Stimulated activated naive B cell treated with anti-CD40 and anti-IgM and Interleukin-4, amounts not matched to agents 10 μg/mL and 1 μg/mL and 100 μg/mL, for 72 hours (primary cell): Measurements from ENCODE around the gene REELD1.

Experiments
- ATAC-seq, 2 donors: fragments of 150-1000 bp; cut with Tn5 transposase; replicated peaks; 2 replicates each; pipeline ENCODE4 v1.10.0; 2021; ENCODE audit warnings: moderate library complexity in 1 of 2
- DNase-seq: peaks from one replicate; pipeline ENCODE4 v3.0.0; 2021
- H3K27ac Mint-ChIP-seq: one replicate; pipeline ENCODE4 v1.8.0; 2022; ENCODE audit warnings: mild to moderate bottlenecking, mixed read lengths
- H3K27me3 Mint-ChIP-seq, 2 donors: one replicate each; pipeline ENCODE4 v1.8.0; 2022; ENCODE audit warnings: mixed read lengths in 2 of 2
- H3K36me3 Mint-ChIP-seq, 2 donors: one replicate each; pipeline ENCODE4 v1.8.0; 2022; ENCODE audit warnings: mixed read lengths in 2 of 2, mild to moderate bottlenecking in 1 of 2
- H3K4me1 Mint-ChIP-seq, 2 donors: one replicate each; pipeline ENCODE4 v1.8.0; 2022; ENCODE audit warnings: mixed read lengths in 2 of 2, mild to moderate bottlenecking in 1 of 2
- H3K4me3 Mint-ChIP-seq, 2 donors: one replicate each; pipeline ENCODE4 v1.8.0; 2022; ENCODE audit warnings: mild to moderate bottlenecking in 2 of 2, mixed read lengths in 2 of 2, moderate library complexity in 1 of 2
- H3K9me3 Mint-ChIP-seq, 2 donors: one replicate each; pipeline ENCODE4 v1.8.0; 2022; ENCODE audit warnings: mixed read lengths in 2 of 2, mild to moderate bottlenecking in 1 of 2

REELD1 gene

DNA sequence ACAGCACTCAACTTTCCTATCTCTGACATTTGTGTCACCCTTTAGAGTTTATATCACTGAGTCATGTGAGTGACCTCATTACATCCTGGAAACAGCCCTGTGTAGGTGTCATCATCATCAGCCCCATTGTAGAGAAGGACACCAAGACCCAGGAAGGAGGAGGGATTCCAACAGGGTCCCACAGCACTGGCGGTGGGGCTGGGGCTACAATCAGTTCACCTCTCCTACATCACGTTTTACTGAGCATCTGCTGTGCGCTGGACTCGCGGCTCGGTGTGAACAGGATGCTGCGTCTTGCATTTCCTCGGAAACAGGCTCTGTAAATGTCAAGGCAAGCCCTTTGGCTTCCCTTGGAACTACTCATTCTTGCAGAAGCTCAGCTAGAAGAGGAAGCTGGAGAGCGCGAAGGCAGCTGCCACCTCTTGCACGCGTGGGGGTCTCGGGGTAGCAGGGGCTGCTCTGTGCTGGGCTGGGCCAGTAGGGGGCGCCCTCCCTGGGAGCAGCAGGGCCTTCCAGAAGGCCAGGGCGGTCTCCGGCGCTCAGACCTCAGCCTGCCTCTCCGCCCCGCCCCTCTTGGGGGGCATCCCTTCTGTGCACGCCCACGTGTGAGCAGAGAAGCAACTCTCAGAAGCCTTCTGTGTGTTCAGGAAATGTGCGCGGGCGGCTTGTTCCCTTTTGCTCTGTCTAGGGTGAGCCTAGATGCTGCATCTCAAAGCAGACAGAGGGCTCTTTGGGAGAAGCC is 29.0 kb downstream of the REELD1 start:
- no peaks in the 10 kb centered on the region for H3K9me3 Mint-ChIP-seq
- peak overlapping the region; percentile 7 for H3K27ac Mint-ChIP-seq
- ATAC-seq (peak; percentile 82 to 87), DNase-seq (peak; percentile 76)
- no peaks in the 10 kb centered on the region for H3K36me3 Mint-ChIP-seq
- H3K4me1 Mint-ChIP-seq = peaks cover 18 to 30% of the 10 kb centered on the region in 2 donors
- peaks cover 7 to 12% of the 10 kb centered on the region in 2 donors for H3K27me3 Mint-ChIP-seq
- peak overlapping the region; percentile 41 to 66 for H3K4me3 Mint-ChIP-seq

DNA sequence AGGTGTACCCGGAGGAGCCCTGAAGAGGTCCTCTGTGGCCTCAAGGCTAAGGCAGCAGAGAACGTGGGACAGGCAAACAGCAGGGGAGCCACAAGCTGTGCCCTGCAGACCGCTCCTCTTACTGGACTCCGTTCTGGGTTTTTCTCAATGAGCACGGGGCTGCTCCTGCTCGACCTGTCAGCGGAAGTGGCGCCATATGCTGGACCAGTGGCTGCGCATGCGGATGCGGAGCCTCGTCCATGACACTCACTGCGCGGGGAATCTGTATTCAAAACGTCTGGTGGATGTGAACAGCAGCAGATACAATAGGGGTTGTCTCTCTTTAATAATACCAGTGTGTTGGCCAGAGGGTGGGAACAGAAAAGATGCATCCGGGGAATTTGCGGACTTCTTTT is 29.5 kb downstream of the REELD1 start:
- H3K4me3 Mint-ChIP-seq = peak overlapping the region; percentile 41 to 66
- H3K36me3 Mint-ChIP-seq = no peaks in the 10 kb centered on the region
- DNase-seq (no peak), ATAC-seq (no peak)
- H3K4me1 Mint-ChIP-seq = peaks cover 18 to 30% of the 10 kb centered on the region in 2 donors
- H3K9me3 Mint-ChIP-seq = no peaks in the 10 kb centered on the region
- peaks cover 7 to 12% of the 10 kb centered on the region in 2 donors for H3K27me3 Mint-ChIP-seq
- no peak overlapping the region for H3K27ac Mint-ChIP-seq

DNA sequence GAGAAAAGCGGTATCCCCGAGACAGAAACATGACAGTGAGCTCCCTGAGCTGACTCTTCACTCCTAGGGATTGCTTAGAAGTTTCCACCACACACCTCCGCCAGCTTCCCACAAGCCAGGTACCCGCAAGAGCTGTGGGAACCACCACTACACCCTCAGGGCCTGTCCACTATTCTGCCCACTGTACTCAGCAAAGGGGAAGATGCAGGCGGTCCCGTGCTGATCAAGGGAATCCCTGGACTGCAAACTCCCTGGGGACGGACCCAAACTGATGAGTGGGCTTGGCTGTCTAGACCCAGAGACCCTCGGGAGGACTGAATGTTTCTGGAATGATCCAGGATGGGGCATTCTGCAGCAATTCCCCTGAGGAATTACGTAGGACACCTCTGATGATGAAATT is 30.2 kb downstream of the REELD1 start:
- Mint-ChIP-seq H3K36me3 (no peaks in the 10 kb centered on the region), H3K27ac (no peak overlapping the region), H3K4me1 (peaks cover 18 to 30% of the 10 kb centered on the region in 2 donors), H3K9me3 (no peaks in the 10 kb centered on the region), H3K4me3 (peak overlapping the region in 1 of 2 donors; percentile 26), H3K27me3 (peaks cover 7 to 12% of the 10 kb centered on the region in 2 donors)
- DNase-seq (no peak), ATAC-seq (no peak)

DNA sequence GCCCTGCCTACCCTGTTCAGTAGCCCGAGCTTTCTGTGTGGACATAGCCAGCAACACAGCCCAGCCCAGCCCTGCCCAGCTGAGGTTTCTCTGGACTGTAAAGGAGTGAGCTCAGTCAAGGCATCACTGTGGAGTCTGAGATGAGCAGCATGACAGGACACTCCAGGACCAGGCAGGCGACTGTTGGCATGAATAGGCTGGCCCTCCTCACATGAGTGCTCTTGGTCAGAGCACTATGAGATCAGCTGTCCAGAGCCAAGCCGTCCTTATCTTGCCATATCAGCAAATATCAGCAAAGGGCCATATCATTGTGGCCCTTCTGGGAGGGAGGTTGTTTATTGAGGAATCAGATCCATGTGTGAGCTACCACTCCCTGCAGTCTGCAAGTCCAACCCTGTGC is 30.9 kb downstream of the REELD1 start:
- Mint-ChIP-seq H3K4me3 (no peak overlapping the region), H3K27me3 (peaks cover 7 to 12% of the 10 kb centered on the region in 2 donors), H3K9me3 (no peaks in the 10 kb centered on the region), H3K27ac (no peak overlapping the region), H3K4me1 (peaks cover 18 to 30% of the 10 kb centered on the region in 2 donors), H3K36me3 (no peaks in the 10 kb centered on the region)
- DNase-seq (no peak), ATAC-seq (no peak)

DNA sequence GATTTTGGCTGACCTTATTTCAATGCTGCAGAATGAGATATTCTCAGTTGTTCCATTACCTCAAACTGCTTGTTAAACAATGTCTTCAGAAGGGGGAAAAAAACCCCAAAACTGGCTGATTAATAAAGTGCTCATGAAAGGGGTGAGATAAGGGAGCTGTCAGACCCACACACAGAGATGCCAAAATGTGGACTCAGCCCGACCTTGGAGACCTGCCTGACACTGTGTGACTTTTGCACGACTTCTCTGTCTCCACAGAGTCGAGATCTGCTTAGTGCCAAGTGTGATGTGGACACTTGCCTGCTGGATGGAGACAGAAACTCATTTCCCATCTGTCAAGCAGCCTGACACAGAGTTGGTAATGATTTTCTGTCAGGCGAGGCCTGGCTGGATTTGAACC is 31.5 kb downstream of the REELD1 start:
- no peak overlapping the region for H3K4me3 Mint-ChIP-seq
- H3K36me3 Mint-ChIP-seq = no peaks in the 10 kb centered on the region
- peaks cover 7 to 12% of the 10 kb centered on the region in 2 donors for H3K27me3 Mint-ChIP-seq
- DNase-seq (no peak), ATAC-seq (no peak)
- no peak overlapping the region for H3K27ac Mint-ChIP-seq
- H3K9me3 Mint-ChIP-seq = no peaks in the 10 kb centered on the region
- peaks cover 18 to 30% of the 10 kb centered on the region in 2 donors for H3K4me1 Mint-ChIP-seq

DNA sequence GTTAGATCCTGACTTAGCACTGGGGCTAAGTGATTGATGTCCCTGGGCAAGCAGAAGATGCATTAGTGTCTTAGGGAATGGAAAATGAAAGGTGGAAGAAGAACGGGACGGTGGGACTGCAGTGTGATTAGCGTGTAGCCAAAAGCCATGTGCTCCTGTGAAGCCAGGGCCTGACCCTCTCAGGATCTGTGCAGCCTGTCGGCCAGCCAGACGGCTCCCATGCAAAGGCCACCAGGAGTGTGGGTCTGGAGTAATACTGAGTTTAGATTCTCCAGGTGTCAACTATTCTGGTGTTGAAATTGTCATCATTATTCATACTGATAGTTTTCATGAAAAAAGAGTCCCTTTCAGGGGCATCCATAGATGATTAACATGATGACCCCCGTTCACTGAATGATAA is 32.0 kb downstream of the REELD1 start:
- Mint-ChIP-seq H3K9me3 (no peaks in the 10 kb centered on the region), H3K27me3 (peaks cover 7 to 12% of the 10 kb centered on the region in 2 donors), H3K27ac (no peak overlapping the region), H3K4me1 (peaks cover 18 to 30% of the 10 kb centered on the region in 2 donors), H3K36me3 (no peaks in the 10 kb centered on the region), H3K4me3 (no peak overlapping the region)
- DNase-seq (no peak), ATAC-seq (no peak)

DNA sequence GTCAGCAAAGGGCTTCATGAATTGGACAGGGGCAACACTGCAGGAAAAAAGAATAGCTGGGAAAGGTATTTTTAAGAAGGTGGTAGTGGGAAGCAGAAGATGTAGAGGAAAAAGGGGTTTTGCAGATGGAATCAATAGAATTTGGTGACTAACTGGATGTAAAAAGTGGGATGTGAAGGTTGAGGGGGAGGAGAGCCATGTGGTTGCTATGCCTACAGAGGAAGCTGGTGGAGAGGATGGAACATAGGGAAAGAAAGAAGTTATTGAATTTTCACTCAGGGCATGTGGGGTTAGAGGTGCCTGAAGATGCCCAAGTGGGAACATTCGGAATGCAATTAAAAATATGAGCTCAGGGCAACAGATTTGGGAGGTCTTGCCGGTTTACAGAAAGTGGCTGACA is 33.0 kb downstream of the REELD1 start:
- Mint-ChIP-seq H3K36me3 (peaks cover 4 to 6% of the 10 kb centered on the region in 2 donors), H3K4me1 (peaks cover 13 to 25% of the 10 kb centered on the region in 2 donors)
- ATAC-seq = no peak

DNA sequence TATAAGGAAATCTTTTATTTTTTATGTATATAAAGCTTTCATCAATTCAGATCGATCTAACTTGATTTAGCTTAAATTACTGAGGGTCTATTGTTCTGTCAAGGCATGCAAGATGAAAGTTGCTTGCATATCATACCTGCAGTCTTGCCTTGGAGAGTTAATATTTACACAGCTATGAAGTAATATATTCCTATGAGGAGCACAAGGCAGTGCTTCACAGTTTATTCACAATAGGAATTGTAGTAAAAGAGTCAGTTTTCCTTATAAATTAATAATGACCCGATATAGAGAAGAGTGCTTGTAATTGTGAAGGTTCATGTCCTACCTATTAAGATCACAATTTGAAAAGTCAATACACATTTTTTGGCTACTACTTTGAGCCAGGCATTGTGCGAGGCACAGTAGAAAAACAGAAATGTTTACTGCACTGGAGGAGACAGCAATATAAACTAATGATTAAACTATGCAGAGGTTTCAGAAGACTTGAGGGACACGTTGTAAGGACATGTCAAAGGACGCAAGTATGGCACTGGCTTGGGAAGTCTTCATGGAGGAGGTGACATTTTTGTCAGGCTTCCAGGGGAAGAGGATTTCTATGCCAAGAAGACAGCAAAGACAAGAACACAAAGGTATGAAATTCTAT is 38.8 kb downstream of the REELD1 start:
- DNase-seq (no peak), ATAC-seq (no peak)
- H3K4me3 Mint-ChIP-seq = no peak overlapping the region
- no peaks in the 10 kb centered on the region for H3K27me3 Mint-ChIP-seq
- H3K36me3 Mint-ChIP-seq = peaks cover 6 to 20% of the 10 kb centered on the region in 2 donors
- no peaks in the 10 kb centered on the region for H3K9me3 Mint-ChIP-seq
- H3K27ac Mint-ChIP-seq = no peak overlapping the region
- no peaks in the 10 kb centered on the region for H3K4me1 Mint-ChIP-seq

More for the DNA sequence above, 33.0 kb downstream of the REELD1 start:
- Mint-ChIP-seq H3K27ac (no peak overlapping the region), H3K4me3 (no peak overlapping the region), H3K9me3 (no peaks in the 10 kb centered on the region), H3K27me3 (peaks cover 4 to 12% of the 10 kb centered on the region in 2 donors)
- no peak for DNase-seq

DNA sequence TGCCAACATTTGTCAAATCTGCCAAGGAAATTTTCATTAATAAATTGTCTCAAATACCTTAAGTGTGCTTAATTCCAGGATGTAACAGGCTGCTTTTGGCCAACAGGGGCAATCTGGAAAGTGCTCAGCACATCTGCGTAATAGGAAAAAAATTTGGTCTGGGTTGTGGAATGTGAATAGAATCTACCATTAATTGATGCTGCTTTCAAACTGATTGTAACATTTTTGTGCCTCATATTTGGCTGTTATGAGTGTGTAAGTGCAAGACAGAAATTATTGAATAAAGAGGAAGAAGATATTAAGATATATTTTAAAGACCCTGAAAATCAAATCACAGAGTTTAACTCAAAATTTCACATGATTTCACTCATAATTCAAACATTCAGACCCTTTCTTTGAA is 41.1 kb downstream of the REELD1 start:
- H3K4me1 Mint-ChIP-seq = no peaks in the 10 kb centered on the region
- no peak for ATAC-seq
- H3K27me3 Mint-ChIP-seq = no peaks in the 10 kb centered on the region
- no peak overlapping the region for H3K27ac Mint-ChIP-seq
- H3K9me3 Mint-ChIP-seq = no peaks in the 10 kb centered on the region
- H3K4me3 Mint-ChIP-seq = no peak overlapping the region
- no peak for DNase-seq
- peaks cover 11 to 28% of the 10 kb centered on the region in 2 donors for H3K36me3 Mint-ChIP-seq

DNA sequence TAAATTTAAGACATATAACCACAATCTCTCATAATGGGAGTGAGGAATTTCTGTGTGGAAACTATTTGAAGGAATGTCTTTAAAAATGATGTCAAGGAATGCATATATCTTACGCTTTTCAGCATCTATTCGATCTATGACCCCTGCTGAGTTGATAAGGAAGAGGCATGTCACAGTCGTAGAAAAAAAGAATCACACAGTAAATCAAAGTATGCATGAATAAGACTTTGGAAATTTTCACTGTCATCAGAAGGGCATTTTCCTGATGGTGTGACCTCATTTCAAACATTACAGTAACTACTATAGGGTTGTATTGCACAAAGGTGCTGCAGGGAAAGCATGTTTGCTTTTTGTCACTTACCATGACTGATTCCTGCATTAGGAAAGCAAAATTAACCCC is 41.5 kb downstream of the REELD1 start:
- ATAC-seq (no peak), DNase-seq (no peak)
- H3K9me3 Mint-ChIP-seq = no peaks in the 10 kb centered on the region
- no peaks in the 10 kb centered on the region for H3K4me1 Mint-ChIP-seq
- no peak overlapping the region for H3K4me3 Mint-ChIP-seq
- H3K36me3 Mint-ChIP-seq = peaks cover 11 to 28% of the 10 kb centered on the region in 2 donors
- H3K27ac Mint-ChIP-seq = no peak overlapping the region
- no peaks in the 10 kb centered on the region for H3K27me3 Mint-ChIP-seq

DNA sequence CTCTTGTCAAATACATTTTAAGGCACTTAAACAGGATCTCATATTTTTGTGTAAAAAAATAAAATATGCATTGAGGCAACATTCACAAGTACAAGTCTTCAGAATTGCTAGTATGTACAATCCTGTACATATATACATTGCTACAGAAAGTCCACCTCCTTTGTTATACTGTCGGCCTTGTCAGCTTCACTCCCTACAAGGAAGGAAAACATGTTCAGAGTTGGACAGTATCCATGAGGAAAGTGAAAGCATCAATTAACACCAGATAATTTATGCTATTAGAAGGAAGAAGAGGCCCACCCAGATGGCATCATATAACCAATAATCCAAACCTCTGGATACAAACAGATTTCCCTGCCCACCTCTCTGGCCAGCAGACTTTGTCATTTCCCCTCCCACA is 42.0 kb downstream of the REELD1 start:
- Mint-ChIP-seq H3K9me3 (no peaks in the 10 kb centered on the region), H3K4me1 (no peaks in the 10 kb centered on the region), H3K27ac (no peak overlapping the region), H3K36me3 (peaks cover 11 to 28% of the 10 kb centered on the region in 2 donors), H3K27me3 (no peaks in the 10 kb centered on the region), H3K4me3 (no peak overlapping the region)
- ATAC-seq (no peak), DNase-seq (no peak)

DNA sequence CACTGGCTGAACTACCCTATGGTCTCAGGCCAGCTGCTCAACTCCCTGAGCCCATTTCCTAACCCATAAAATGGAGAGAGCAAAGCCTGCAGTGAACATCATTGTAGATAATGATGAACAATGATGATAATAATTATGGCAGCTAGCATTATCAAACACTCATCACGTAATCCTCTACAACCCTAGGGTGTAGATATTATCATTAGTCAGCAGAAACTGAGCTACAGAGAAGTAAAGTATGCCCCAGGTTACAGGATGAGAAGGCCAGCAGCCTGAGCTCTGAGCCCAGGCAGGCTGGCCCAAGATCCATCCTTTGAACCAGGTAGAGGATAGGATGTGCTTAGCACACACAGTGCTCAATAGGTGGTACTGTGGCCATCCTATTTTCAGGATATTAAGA is 43.2 kb downstream of the REELD1 start:
- H3K36me3 Mint-ChIP-seq = peaks cover 9 to 21% of the 10 kb centered on the region in 2 donors
- H3K27me3 Mint-ChIP-seq = no peaks in the 10 kb centered on the region
- no peak for DNase-seq
- no peak for ATAC-seq
- no peak overlapping the region for H3K4me3 Mint-ChIP-seq
- H3K4me1 Mint-ChIP-seq = no peaks in the 10 kb centered on the region
- H3K27ac Mint-ChIP-seq = no peak overlapping the region
- H3K9me3 Mint-ChIP-seq = no peaks in the 10 kb centered on the region

DNA sequence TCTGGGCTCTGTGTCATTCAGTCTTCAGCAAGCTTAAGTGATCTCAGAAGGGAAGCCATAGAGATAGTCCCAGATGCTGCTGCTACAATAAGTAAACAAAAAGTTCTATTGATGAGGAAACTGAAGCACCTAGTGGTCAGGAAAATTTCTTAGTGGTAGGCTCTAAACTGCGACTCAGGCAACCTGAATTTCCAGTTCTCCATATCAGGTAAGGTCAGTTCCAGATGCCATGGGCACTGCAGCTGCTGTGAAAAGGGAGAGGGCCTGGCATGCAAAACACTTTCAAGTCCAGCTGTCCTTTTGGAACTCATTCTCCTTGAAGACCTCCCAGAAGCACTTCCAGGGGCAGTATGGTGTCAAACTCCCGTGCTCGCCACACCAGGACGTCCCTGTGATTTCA is 46.2 kb downstream of the REELD1 start:
- peaks cover 16 to 23% of the 10 kb centered on the region in 2 donors for H3K36me3 Mint-ChIP-seq
- H3K9me3 Mint-ChIP-seq = no peaks in the 10 kb centered on the region
- no peak for ATAC-seq
- no peak overlapping the region for H3K4me3 Mint-ChIP-seq
- no peak overlapping the region for H3K27ac Mint-ChIP-seq
- H3K4me1 Mint-ChIP-seq = no peaks in the 10 kb centered on the region
- H3K27me3 Mint-ChIP-seq = no peaks in the 10 kb centered on the region
- DNase-seq = no peak

DNA sequence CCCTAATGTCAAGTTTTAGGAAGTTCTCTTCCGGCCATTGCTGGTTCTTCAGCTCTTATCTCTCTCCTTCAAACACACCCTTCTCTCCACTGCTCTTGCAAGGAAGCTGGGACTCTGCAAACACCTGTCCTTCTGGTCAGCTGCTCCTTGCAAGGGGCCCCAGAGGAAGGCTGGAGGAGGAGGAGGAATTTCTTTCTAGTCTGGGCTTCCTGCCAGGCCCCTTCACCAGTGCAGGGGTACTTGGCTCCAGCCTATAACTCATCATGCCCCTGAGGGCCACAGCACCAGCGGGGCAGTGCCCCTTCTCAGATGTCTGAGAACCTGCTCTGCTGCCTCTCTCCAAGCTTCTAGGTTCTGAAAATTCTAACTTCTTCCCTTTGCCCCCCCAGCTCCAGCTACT is 46.7 kb downstream of the REELD1 start:
- DNase-seq = no peak
- peaks cover 17 to 19% of the 10 kb centered on the region in 2 donors for H3K36me3 Mint-ChIP-seq
- no peak overlapping the region for H3K4me3 Mint-ChIP-seq
- no peaks in the 10 kb centered on the region for H3K27me3 Mint-ChIP-seq
- no peak overlapping the region for H3K27ac Mint-ChIP-seq
- H3K4me1 Mint-ChIP-seq = no peaks in the 10 kb centered on the region
- H3K9me3 Mint-ChIP-seq = no peaks in the 10 kb centered on the region
- ATAC-seq = no peak

DNA sequence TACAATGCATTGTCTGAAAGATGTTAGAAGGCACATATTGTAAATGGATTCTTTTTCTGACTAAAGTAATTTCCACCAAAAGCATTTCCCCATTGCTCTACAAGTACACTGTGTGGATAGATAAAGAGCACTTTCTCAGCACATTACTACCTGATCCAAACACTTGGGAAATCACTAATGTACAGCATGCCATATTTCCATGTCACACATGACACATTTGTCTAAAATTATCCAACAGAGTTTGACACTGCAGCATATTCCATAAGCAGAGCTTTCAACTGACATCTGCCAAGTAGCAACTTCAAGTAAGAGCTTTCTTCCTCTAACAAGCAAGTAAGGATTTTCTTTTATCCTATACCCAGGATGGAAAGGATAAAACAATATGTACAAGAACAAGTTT is 49.5 kb downstream of the REELD1 start:
- DNase-seq (no peak), ATAC-seq (no peak)
- H3K27ac Mint-ChIP-seq = no peak overlapping the region
- no peaks in the 10 kb centered on the region for H3K4me1 Mint-ChIP-seq
- H3K4me3 Mint-ChIP-seq = no peak overlapping the region
- H3K27me3 Mint-ChIP-seq = no peaks in the 10 kb centered on the region
- H3K36me3 Mint-ChIP-seq = peaks cover 9 to 14% of the 10 kb centered on the region in 2 donors
- H3K9me3 Mint-ChIP-seq = no peaks in the 10 kb centered on the region
